PC-3 (cell line): ENCODE data around the gene DAND5. TPM values are rescaled to one million over a fixed set of nuclear protein-coding genes. Genes with fewer than 3 reads are reported as not detected.
A peak's percentile ranks its signal among the peaks of the same experiment; 100 is the strongest.

Experiments used
- ATAC-seq: fragments of 200-7000 bp; cut with Tn5 transposase; 2 replicates; pipeline ENCODE4 v1.9.1; 2020; ENCODE audit warnings: mild to moderate bottlenecking, moderate library complexity
- BruUV-seq: library from RNA; stranded (reverse); fragments of 400-500 nt; replicated peaks from 2 replicates; lab custom pipeline; 2021; lab: Mats Ljungman, UMichigan
- CTCF ChIA-PET: fragments of 300-600 bp; sonication (Branson Sonifier 250); formaldehyde crosslinking; loops from one replicate; lab custom pipeline; 2022; ENCODE audit warnings: antibody characterized with exemption; lab: Charles Lee
- POLR2A ChIA-PET: fragments of 300-600 bp; sonication (Branson Sonifier 250); formaldehyde crosslinking; loops from one replicate; lab custom pipeline; 2022; ENCODE audit warnings: antibody characterized with exemption; ENCODE audit not compliant: unreplicated experiment; lab: Charles Lee
- DNase-seq: peaks from one replicate; pipeline ENCODE4 v3.0.0-alpha.2; 2015
- H2AFZ ChIP-seq: fragments of 300-600 bp; sonication (generic); 2 replicates; pipeline ENCODE4 v1.6.0; 2016; ENCODE audit warnings: antibody characterized with exemption, low read length
- H3F3A ChIP-seq: fragments of 300-600 bp; sonication (generic); one replicate; pipeline ENCODE4 v1.6.0; 2017; ENCODE audit warnings: antibody characterized with exemption, low read length, control low read depth, mild to moderate bottlenecking; ENCODE audit not compliant: unreplicated experiment
- H3K27ac ChIP-seq: fragments of 300-600 bp; sonication (generic); 2 replicates; pipeline ENCODE4 v1.5.1; 2016; ENCODE audit warnings: mild to moderate bottlenecking, low read length
- H3K27me3 ChIP-seq: fragments of 300-600 bp; sonication (generic); 2 replicates; pipeline ENCODE4 v1.6.1; 2016; ENCODE audit warnings: low read length, mixed read lengths
- H3K36me3 ChIP-seq: fragments of 300-600 bp; sonication (generic); 2 replicates; pipeline ENCODE4 v1.6.1; 2016; ENCODE audit warnings: low read depth, mixed run types, low read length, mixed read lengths
- H3K4me1 ChIP-seq: fragments of 300-600 bp; sonication (generic); 2 replicates; pipeline ENCODE4 v1.5.1; 2016; ENCODE audit warnings: low read length; ENCODE audit not compliant: insufficient read depth
- H3K4me2 ChIP-seq: fragments of 300-600 bp; sonication (generic); 2 replicates; pipeline ENCODE4 v1.6.0; 2016; ENCODE audit warnings: low read length
- H3K4me3 ChIP-seq: fragments of 300-600 bp; sonication (generic); 2 replicates; pipeline ENCODE4 v1.5.1; 2016; ENCODE audit warnings: mild to moderate bottlenecking, low read length, mixed read lengths
- H3K79me2 ChIP-seq: fragments of 300-600 bp; sonication (generic); 2 replicates; pipeline ENCODE4 v1.6.1; 2017; ENCODE audit warnings: low read length, mixed read lengths
- H3K9ac ChIP-seq: fragments of 300-600 bp; sonication (generic); 2 replicates; pipeline ENCODE4 v1.6.0; 2016; ENCODE audit warnings: mild to moderate bottlenecking, low read length
- H3K9me2 ChIP-seq: fragments of 300-600 bp; sonication (generic); replicated peaks from 2 replicates; pipeline ENCODE4 v1.6.1; 2016; ENCODE audit warnings: mixed run types, low read length, mixed read lengths
- H3K9me3 ChIP-seq: fragments of 300-600 bp; sonication (generic); 2 replicates; pipeline ENCODE4 v1.6.1; 2016; ENCODE audit warnings: low read length, mixed read lengths
- H4K20me1 ChIP-seq: fragments of 300-600 bp; sonication (generic); 2 replicates; pipeline ENCODE4 v1.6.1; 2016; ENCODE audit warnings: low read length, mixed read lengths
- EZH2 ChIP-seq: fragments of 300-600 bp; sonication (generic); IDR thresholded peaks from one replicate; pipeline ENCODE4 v1.6.1; 2017; ENCODE audit warnings: antibody characterized with exemption, mild to moderate bottlenecking, low read length; ENCODE audit not compliant: unreplicated experiment
- EZH2phosphoT487 ChIP-seq: fragments of 300-600 bp; sonication (generic); IDR thresholded peaks from 2 replicates; pipeline ENCODE4 v1.6.1; 2018; ENCODE audit warnings: mild to moderate bottlenecking, antibody characterized with exemption, low read length, borderline replicate concordance
- intact Hi-C: fragments of 100-400 bp; cut with micrococcal nuclease; formaldehyde crosslinking; loops from 2 replicates; pipeline ENCODE4 v1.9.0; 2023
- total RNA-seq: library from RNA; depleted of rRNA; stranded (reverse); fragments of >200 nt; gene quantifications from 2 replicates; pipeline ENCODE4 v1.2.3, GENCODE V29; 2014
- TF ChIP-seq, protein P1 (sequence below): fragments of 300-600 bp; sonication (generic); conservative IDR thresholded peaks from 2 replicates; pipeline ENCODE4 v1.5.1; 2017; ENCODE audit warnings: antibody characterized with exemption, low read depth, mild to moderate bottlenecking, low read length

The DAND5 gene
- total RNA-seq, 1 experiment from 2014 or later, result 0.55 TPM

DNA sequence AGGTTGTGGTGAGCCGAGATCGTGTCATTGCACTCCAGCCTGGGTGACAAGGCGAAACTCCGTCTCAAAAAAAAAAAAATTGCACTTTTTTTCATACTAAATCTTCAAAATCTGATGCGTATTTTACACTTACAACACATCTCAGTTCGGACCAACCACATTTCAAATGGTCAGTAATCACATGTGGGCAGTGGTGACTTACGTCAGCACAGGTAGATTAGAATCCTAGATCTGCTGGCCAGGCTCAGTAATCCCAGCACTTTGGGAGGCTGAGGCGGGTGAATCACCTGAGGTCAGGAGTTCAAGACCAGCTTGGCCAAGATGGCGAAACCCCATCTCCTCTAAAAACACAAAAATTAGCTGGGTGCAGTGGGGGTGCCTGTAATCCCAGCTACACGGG lies 34.3 kb upstream of the DAND5 start:
- Histone ChIP-seq H3K9me2 (no peaks in the 10 kb centered on the region), H3K36me3 (peaks cover 29% of the 10 kb centered on the region), H2AFZ (no peak overlapping the region), H3K9ac (no peak overlapping the region), H3K27me3 (no peaks in the 10 kb centered on the region), H3F3A (peaks cover 6% of the 10 kb centered on the region), H4K20me1 (peaks cover 20% of the 10 kb centered on the region), H3K27ac (no peak overlapping the region), H3K4me1 (peaks cover 28% of the 10 kb centered on the region), H3K9me3 (no peaks in the 10 kb centered on the region), H3K4me2 (no peak overlapping the region), H3K79me2 (peaks cover 57% of the 10 kb centered on the region), H3K4me3 (no peak overlapping the region)
- ATAC-seq, result no peak
- ChIA-PET POLR2A (no interaction called here), CTCF (no interaction called here)
- no TSS peak for BruUV-seq
- intact Hi-C loops, result no loop called here
- DNase-seq, result no peak
- TF ChIP-seq EZH2phosphoT487 (no peak), EZH2 (no peak)
- TF ChIP-seq, protein P1, sequence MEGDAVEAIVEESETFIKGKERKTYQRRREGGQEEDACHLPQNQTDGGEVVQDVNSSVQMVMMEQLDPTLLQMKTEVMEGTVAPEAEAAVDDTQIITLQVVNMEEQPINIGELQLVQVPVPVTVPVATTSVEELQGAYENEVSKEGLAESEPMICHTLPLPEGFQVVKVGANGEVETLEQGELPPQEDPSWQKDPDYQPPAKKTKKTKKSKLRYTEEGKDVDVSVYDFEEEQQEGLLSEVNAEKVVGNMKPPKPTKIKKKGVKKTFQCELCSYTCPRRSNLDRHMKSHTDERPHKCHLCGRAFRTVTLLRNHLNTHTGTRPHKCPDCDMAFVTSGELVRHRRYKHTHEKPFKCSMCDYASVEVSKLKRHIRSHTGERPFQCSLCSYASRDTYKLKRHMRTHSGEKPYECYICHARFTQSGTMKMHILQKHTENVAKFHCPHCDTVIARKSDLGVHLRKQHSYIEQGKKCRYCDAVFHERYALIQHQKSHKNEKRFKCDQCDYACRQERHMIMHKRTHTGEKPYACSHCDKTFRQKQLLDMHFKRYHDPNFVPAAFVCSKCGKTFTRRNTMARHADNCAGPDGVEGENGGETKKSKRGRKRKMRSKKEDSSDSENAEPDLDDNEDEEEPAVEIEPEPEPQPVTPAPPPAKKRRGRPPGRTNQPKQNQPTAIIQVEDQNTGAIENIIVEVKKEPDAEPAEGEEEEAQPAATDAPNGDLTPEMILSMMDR, result no peak

DNA sequence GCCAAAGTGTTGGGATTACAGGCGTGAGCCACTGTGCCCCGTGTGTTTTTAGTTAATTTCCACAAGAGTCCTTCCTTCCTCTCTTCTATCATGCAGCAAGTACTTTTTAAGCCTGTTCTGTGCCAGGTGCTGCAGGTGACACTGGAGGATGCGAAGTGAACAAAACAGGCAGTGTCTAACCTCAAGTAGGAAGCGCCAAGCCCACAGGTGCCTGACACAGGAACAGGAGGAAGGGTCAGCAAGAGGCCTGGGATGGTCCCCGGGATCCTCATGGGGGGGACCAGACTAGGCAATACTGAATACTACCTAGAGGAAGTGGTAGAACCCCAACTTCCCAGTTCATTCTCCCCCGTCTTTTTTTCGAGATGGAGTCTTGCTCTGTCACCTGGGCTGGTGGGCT lies 32.8 kb upstream of the DAND5 start:
- CTCF ChIA-PET, result no interaction called here
- Histone ChIP-seq H2AFZ (no peak overlapping the region), H3K79me2 (peaks cover 57% of the 10 kb centered on the region), H3K4me3 (no peak overlapping the region), H3K4me2 (no peak overlapping the region), H3K36me3 (peaks cover 32% of the 10 kb centered on the region), H3K9me2 (no peaks in the 10 kb centered on the region), H3K27me3 (no peaks in the 10 kb centered on the region), H3K27ac (no peak overlapping the region), H3K4me1 (peaks cover 40% of the 10 kb centered on the region), H3F3A (peaks cover 15% of the 10 kb centered on the region), H3K9ac (no peak overlapping the region), H3K9me3 (no peaks in the 10 kb centered on the region), H4K20me1 (peaks cover 33% of the 10 kb centered on the region)
- TF ChIP-seq EZH2 (no peak), EZH2phosphoT487 (no peak)
- TF ChIP-seq, protein P1, result no peak
- POLR2A ChIA-PET, result no interaction called here
- BruUV-seq, result no TSS peak
- intact Hi-C loops, result no loop called here
- DNase-seq (no peak), ATAC-seq (no peak)

DNA sequence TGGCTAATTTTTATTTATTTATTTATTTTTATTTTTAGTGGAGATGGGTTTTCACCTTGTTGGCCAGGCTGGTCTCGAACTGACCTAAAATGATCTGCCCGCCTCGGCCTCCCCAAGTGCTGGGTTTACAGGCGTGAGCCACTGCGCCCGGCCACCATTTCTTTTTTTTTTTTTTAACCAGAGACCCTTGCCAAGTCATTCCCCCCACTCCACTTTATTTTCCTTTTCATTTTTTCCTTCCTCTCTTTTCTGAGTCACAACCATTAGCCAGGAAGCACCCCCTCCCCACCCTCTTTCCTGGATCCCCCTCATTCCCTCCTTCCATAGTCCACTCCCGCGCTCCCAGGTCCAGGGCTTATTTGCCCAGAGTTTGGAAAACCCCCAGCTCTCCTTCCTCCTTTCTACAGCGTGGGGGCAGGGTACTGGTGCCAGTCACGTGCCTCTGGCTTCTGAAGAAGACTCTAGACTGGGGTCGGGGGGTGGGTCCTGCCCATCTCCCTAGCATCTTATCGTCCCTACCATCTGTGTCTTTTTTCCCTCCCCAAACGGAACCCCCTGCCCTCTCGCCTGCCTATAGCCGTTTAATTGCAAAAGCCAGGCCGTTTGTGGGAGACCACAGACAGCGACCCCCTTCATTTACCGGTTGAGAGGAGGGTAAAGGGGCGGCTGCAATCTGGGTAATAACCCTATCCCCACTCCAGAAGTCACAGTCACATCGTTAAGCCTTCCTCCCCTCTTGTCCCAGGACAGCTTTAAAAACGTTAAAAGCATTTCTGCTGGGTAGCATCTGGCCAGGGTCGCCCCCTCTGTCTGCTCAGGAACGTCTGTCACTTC lies 32.1 kb upstream of the DAND5 start:
- Histone ChIP-seq H3K9me3 (no peaks in the 10 kb centered on the region), H3F3A (peaks cover 15% of the 10 kb centered on the region), H3K27ac (peak overlapping the region; percentile 36), H3K4me3 (peak overlapping the region; percentile 95), H3K9me2 (no peaks in the 10 kb centered on the region), H3K36me3 (peaks cover 37% of the 10 kb centered on the region), H3K27me3 (no peaks in the 10 kb centered on the region), H3K79me2 (peaks cover 54% of the 10 kb centered on the region), H2AFZ (peak overlapping the region; percentile 87), H3K4me1 (peaks cover 36% of the 10 kb centered on the region), H3K4me2 (peak overlapping the region; percentile 92), H3K9ac (peak overlapping the region; percentile 77), H4K20me1 (peaks cover 36% of the 10 kb centered on the region)
- CTCF ChIA-PET, result interaction anchor here (0.5 kb wide), 1 partner anchor 1013 kb away, joined by 5 read pairs; no protein-coding TSS in a partner anchor
- ATAC-seq, result no peak
- TSS peak; percentile 41 for BruUV-seq
- no peak for DNase-seq
- intact Hi-C loops, result no loop called here
- no peak for TF ChIP-seq EZH2phosphoT487
- TF ChIP-seq EZH2, result no peak
- TF ChIP-seq, protein P1, result no peak
- POLR2A ChIA-PET, result no interaction called here
